ENCODE measurements around the gene TSPAN9.

- TF ChIP-seq POLR2A (IDR thresholded peaks at IDR 0.05) (no peak), CTCF (IDR thresholded peaks at IDR 0.05) (no peak)
Observed at GRCh38 chr12:3045989-3046388, 31.2 kb upstream of the TSPAN9 start.

All from testis (tissue), 2 donors.